Naive thymus-derived CD4-positive, alpha-beta T cell (primary cell): ENCODE data around the gene SOWAHC. TPM values are rescaled to one million over a fixed set of nuclear protein-coding genes. Genes with fewer than 3 reads are reported as not detected.

ENCODE experiments used
- ATAC-seq: fragments of 150-1000 bp; cut with Tn5 transposase; 2 replicates; pipeline ENCODE4 v1.10.0; 2021; ENCODE audit warnings: mild to moderate bottlenecking, moderate library complexity
- CTCF ChIA-PET: fragments of 350-600 bp; sonication (Branson Sonifier 250); formaldehyde crosslinking; loops from one replicate; lab custom pipeline; 2021; ENCODE audit warnings: antibody characterized with exemption; lab: Charles Lee
- POLR2A ChIA-PET: fragments of 350-600 bp; sonication (Branson Sonifier 250); formaldehyde crosslinking; loops from one replicate; lab custom pipeline; 2021; ENCODE audit warnings: antibody characterized with exemption, inconsistent platforms; lab: Charles Lee
- DNase-seq, 9 donors: peaks; one replicate each; pipeline versions ENCODE4 v3.0.0 to v3.0.0-alpha.2; 2020 to 2022; ENCODE audit warnings: mixed read lengths in 1 of 9
- H3K27ac ChIP-seq: one replicate; pipeline ENCODE4 v1.7.0; 2013; ENCODE audit warnings: mild to moderate bottlenecking, low read depth, low read length, moderate library complexity
- H3K27me3 ChIP-seq, 2 donors: one replicate each; pipeline ENCODE4 v1.7.0; 2013; ENCODE audit warnings: low read length in 2 of 2, mild to moderate bottlenecking in 2 of 2, moderate library complexity in 2 of 2; ENCODE audit not compliant: control insufficient read depth in 2 of 2, insufficient read depth in 2 of 2
- H3K36me3 ChIP-seq, 3 experiments: 1 replicate in 2 of 3; 2 replicates in 1 of 3; pipeline ENCODE4 v1.7.0; 2013; ENCODE audit warnings: low read length in 3 of 3, mild to moderate bottlenecking in 3 of 3, moderate library complexity in 1 of 3; ENCODE audit not compliant: insufficient read depth in 3 of 3, control insufficient read depth in 2 of 3
- H3K4me1 ChIP-seq, 2 donors: one replicate each; pipeline ENCODE4 v1.7.0; 2013; ENCODE audit warnings: low read length in 2 of 2, mild to moderate bottlenecking in 2 of 2, moderate library complexity in 1 of 2; ENCODE audit not compliant: control insufficient read depth in 2 of 2, insufficient read depth in 2 of 2
- H3K4me3 ChIP-seq: 2 replicates; pipeline ENCODE4 v1.7.0; 2013; ENCODE audit warnings: mild to moderate bottlenecking, low read length
- H3K9me3 ChIP-seq, 3 experiments: 1 replicate in 2 of 3; 2 replicates in 1 of 3; pipeline ENCODE4 v1.7.0; 2013; ENCODE audit warnings: low read length in 3 of 3; ENCODE audit not compliant: control insufficient read depth in 2 of 3
- H3K27ac Mint-ChIP-seq, 9 donors: one replicate each; pipeline ENCODE4 v1.8.0; 2020 to 2022; ENCODE audit warnings: mixed read lengths in 9 of 9, mild to moderate bottlenecking in 8 of 9, moderate library complexity in 5 of 9, inconsistent platforms in 2 of 9
- H3K27me3 Mint-ChIP-seq, 5 donors: one replicate each; pipeline ENCODE4 v1.8.0; 2021 to 2022; ENCODE audit warnings: mixed read lengths in 5 of 5, mild to moderate bottlenecking in 1 of 5
- H3K36me3 Mint-ChIP-seq, 5 donors: one replicate each; pipeline ENCODE4 v1.8.0; 2020 to 2022; ENCODE audit warnings: mixed read lengths in 5 of 5, mild to moderate bottlenecking in 3 of 5, inconsistent platforms in 1 of 5
- H3K4me1 Mint-ChIP-seq, 7 donors: one replicate each; pipeline ENCODE4 v1.8.0; 2020 to 2022; ENCODE audit warnings: mixed read lengths in 7 of 7, mild to moderate bottlenecking in 3 of 7, inconsistent platforms in 1 of 7
- H3K4me3 Mint-ChIP-seq, 10 donors: one replicate each; pipeline ENCODE4 v1.8.0; 2020 to 2022; ENCODE audit warnings: mild to moderate bottlenecking in 10 of 10, mixed read lengths in 10 of 10, moderate library complexity in 6 of 10, inconsistent platforms in 2 of 10
- H3K9me3 Mint-ChIP-seq, 11 donors: one replicate each; pipeline ENCODE4 v1.8.0; 2020 to 2022; ENCODE audit warnings: mixed read lengths in 11 of 11, mild to moderate bottlenecking in 4 of 11, inconsistent platforms in 1 of 11, moderate library complexity in 1 of 11
- intact Hi-C, 2 donors: fragments of 100-400 bp; cut with micrococcal nuclease; formaldehyde crosslinking; loops; one replicate each; pipeline ENCODE4 v1.15.1; 2023
- polyA plus RNA-seq, 2 donors: library from polyadenylated mRNA; unstranded; fragments of 300-500 nt; fragmentation: Illumina TruSeq; gene quantifications; one replicate each; pipeline ENCODE4 v1.2.3, GENCODE V29; 2021
- total RNA-seq, 6 experiments: library from RNA in 5 of 6; stranded (reverse) in 5 of 6; gene quantifications; 1 replicate in 5 of 6; 2 replicates in 1 of 6; pipeline ENCODE4 v1.2.3 and lab custom pipeline; 2021 to 2026

The SOWAHC gene
- total and polyA plus RNA-seq, 7 experiments from 2014 or later: 0.16 to 1.2 (median 0.89) TPM

DNA sequence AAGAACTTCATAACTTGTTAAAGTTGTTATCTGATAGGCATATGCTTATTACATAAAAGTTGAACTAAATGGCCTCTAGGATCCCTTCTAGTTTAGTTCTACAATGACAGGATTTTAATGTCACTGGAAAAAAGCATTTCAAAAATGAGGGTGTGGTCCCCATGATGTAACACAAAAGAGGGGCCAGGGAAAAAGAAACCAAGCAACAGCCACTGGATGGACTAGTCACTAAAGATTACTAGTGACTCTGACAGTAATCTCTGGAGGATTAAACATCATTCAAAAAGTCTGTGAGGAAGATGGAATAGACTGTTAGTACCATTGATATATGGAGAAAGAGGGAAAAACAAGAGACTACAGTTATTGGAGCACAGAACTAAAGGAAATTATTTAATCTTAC lies 23.0 kb upstream of the SOWAHC start:
- H3K4me3 ChIP-seq: no peak overlapping the region
- no peak for DNase-seq
- Mint-ChIP-seq H3K4me3 (no peak overlapping the region), H3K27ac (no peak overlapping the region), H3K27me3 (peaks cover 0 to 14% (median 0%) of the 10 kb centered on the region in 5 donors), H3K4me1 (peaks cover 0 to 3% (median 0%) of the 10 kb centered on the region in 7 donors), H3K36me3 (no peaks in the 10 kb centered on the region), H3K9me3 (peaks cover 0 to 1% (median 0%) of the 10 kb centered on the region in 11 donors)
- no peak overlapping the region for H3K27ac ChIP-seq
- H3K9me3 ChIP-seq: no peaks in the 10 kb centered on the region
- no peaks in the 10 kb centered on the region for H3K27me3 ChIP-seq
- ATAC-seq: no peak
- no peaks in the 10 kb centered on the region for H3K4me1 ChIP-seq
- H3K36me3 ChIP-seq: no peaks in the 10 kb centered on the region
- ChIA-PET POLR2A (no interaction called here), CTCF (no interaction called here)
- intact Hi-C loops: no loop called here

DNA sequence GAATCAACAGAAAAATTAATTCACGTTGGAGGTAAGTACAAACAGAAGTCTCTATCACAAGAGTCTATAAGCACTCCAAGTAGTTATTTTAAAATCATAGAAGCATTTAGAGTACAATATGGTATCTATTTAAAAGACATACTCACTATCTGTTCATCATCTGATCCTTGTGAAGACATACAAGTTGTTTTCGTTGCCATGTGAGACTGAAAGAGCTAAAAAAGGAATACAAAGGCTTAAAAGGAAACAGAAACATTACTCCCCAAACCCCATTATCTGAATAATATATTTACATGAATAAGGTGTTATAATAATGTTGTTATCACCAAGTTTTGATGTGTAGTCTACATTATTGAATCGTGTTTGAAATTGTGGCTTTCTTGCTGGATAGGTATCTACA lies 21.3 kb upstream of the SOWAHC start:
- H3K4me3 Mint-ChIP-seq: no peak overlapping the region
- no peak for ATAC-seq
- no peak overlapping the region for H3K27ac Mint-ChIP-seq
- H3K4me1 Mint-ChIP-seq: peaks cover 0 to 3% (median 0%) of the 10 kb centered on the region in 7 donors
- H3K27me3 Mint-ChIP-seq: peaks cover 0 to 9% (median 0%) of the 10 kb centered on the region in 5 donors
- H3K36me3 Mint-ChIP-seq: no peaks in the 10 kb centered on the region
- no peaks in the 10 kb centered on the region for H3K9me3 Mint-ChIP-seq
- no peaks in the 10 kb centered on the region for H3K4me1 ChIP-seq
- no peaks in the 10 kb centered on the region for H3K36me3 ChIP-seq
- no peak for DNase-seq
- no peaks in the 10 kb centered on the region for H3K27me3 ChIP-seq
- H3K27ac ChIP-seq: no peak overlapping the region
- no peak overlapping the region for H3K4me3 ChIP-seq
- ChIA-PET POLR2A (no interaction called here), CTCF (no interaction called here)
- H3K9me3 ChIP-seq: no peaks in the 10 kb centered on the region
- intact Hi-C loops: no loop called here

DNA sequence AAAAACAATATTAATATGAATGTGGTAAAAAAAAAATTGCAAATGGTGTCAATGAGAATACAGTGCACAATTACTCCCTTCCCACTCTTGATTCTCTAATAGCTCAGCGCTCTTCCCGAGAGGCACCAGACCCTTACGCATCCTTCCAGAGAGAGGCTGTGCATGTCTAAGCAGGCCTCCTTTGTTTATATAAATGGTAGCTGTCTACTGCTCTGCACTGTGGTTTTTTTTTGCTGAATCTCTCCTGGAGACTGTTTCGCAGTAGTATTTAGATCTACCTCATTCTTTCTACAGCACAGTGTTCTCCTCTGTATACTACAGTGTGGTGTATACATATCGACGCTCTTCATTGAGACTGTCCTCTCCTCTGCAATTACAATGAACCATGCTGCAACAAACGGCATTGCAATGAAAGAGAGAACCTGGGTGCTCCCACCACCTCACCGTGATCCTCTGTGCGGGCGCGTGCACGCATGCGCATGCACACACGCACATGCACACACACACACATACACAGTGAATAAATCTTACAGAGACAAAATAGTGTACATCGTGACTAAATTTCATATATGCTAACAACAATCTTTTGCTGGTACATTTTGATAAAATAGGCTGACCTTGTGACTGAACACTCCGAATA lies 19.8 kb upstream of the SOWAHC start:
- no peaks in the 10 kb centered on the region for H3K9me3 Mint-ChIP-seq
- peaks cover 0 to 3% (median 0%) of the 10 kb centered on the region in 7 donors for H3K4me1 Mint-ChIP-seq
- Histone ChIP-seq H3K9me3 (no peaks in the 10 kb centered on the region), H3K27me3 (no peaks in the 10 kb centered on the region), H3K4me3 (no peak overlapping the region), H3K27ac (no peak overlapping the region), H3K36me3 (no peaks in the 10 kb centered on the region), H3K4me1 (no peaks in the 10 kb centered on the region)
- no peaks in the 10 kb centered on the region for H3K36me3 Mint-ChIP-seq
- peaks cover 0 to 9% (median 0%) of the 10 kb centered on the region in 5 donors for H3K27me3 Mint-ChIP-seq
- POLR2A ChIA-PET: no interaction called here
- no peak for DNase-seq
- no peak overlapping the region for H3K4me3 Mint-ChIP-seq
- intact Hi-C loops: no loop called here
- no peak for ATAC-seq
- CTCF ChIA-PET: no interaction called here
- H3K27ac Mint-ChIP-seq: no peak overlapping the region

DNA sequence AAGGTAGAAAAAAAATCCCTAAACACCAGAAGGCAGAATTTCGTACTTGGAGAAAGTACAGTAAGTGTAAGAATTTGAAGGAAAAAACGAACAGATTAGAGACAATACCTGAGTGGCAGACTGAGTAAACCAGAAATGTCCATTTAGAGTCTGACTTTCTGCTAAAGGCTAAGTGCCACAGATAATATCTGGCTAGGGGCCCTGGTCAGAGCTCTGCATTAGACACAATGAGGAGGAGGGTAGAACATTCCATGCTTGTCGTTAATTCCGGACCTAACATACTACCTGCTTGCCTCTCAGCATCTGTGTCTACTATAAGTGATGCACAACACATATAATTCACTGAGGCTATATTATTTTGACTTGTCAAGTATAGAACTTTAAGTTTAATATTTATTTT lies 18.5 kb upstream of the SOWAHC start:
- no peak overlapping the region for H3K4me3 Mint-ChIP-seq
- peaks cover 0 to 1% (median 0%) of the 10 kb centered on the region in 7 donors for H3K4me1 Mint-ChIP-seq
- H3K9me3 ChIP-seq: no peaks in the 10 kb centered on the region
- no peak overlapping the region for H3K4me3 ChIP-seq
- peaks cover 5 to 17% (median 9%) of the 10 kb centered on the region in 5 donors for H3K27me3 Mint-ChIP-seq
- no peak overlapping the region for H3K27ac ChIP-seq
- ChIA-PET CTCF (no interaction called here), POLR2A (no interaction called here)
- H3K27ac Mint-ChIP-seq: no peak overlapping the region
- intact Hi-C loops: no loop called here
- no peaks in the 10 kb centered on the region for H3K9me3 Mint-ChIP-seq
- H3K36me3 ChIP-seq: no peaks in the 10 kb centered on the region
- no peak for ATAC-seq
- H3K4me1 ChIP-seq: no peaks in the 10 kb centered on the region
- DNase-seq: no peak
- H3K36me3 Mint-ChIP-seq: no peaks in the 10 kb centered on the region
- H3K27me3 ChIP-seq: no peaks in the 10 kb centered on the region

GRCh38 chr2:109597283-109597682 lies 16.9 kb upstream of the SOWAHC start:
- ATAC-seq (no peak), DNase-seq (no peak)
- Mint-ChIP-seq H3K9me3 (no peaks in the 10 kb centered on the region), H3K4me1 (no peaks in the 10 kb centered on the region), H3K27me3 (peaks cover 11 to 28% (median 21%) of the 10 kb centered on the region in 5 donors), H3K4me3 (no peak overlapping the region), H3K36me3 (no peaks in the 10 kb centered on the region), H3K27ac (no peak overlapping the region)
- Histone ChIP-seq H3K9me3 (no peaks in the 10 kb centered on the region), H3K4me1 (no peaks in the 10 kb centered on the region), H3K36me3 (no peaks in the 10 kb centered on the region), H3K27me3 (no peaks in the 10 kb centered on the region), H3K27ac (no peak overlapping the region), H3K4me3 (no peak overlapping the region)
- POLR2A ChIA-PET: no interaction called here
- intact Hi-C loops: no loop called here
- CTCF ChIA-PET: no interaction called here

DNA sequence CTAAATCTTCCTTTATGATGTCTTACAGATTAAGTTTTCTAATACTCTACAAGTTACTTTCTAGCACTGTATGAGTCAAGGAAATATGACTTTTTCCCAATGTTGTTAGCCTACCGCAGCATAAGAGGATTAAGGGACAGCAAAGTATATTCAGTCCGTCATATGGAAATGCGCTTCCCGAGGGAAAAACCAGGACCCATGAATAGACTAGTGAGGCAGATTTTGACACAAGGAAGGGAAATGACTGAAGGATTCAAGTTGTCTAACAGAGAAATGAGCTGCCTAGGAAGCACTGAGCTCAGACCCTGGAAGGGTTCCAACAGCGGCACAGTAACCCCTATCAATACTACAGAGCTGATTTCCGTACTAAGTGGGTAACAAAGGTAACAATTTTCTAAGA lies 12.4 kb upstream of the SOWAHC start:
- DNase-seq: no peak
- ATAC-seq: no peak
- H3K27ac Mint-ChIP-seq: no peak overlapping the region
- H3K27ac ChIP-seq: no peak overlapping the region
- POLR2A ChIA-PET: no interaction called here
- H3K27me3 ChIP-seq: no peaks in the 10 kb centered on the region
- H3K4me3 Mint-ChIP-seq: no peak overlapping the region
- no peaks in the 10 kb centered on the region for H3K9me3 ChIP-seq
- CTCF ChIA-PET: no interaction called here
- H3K36me3 Mint-ChIP-seq: no peaks in the 10 kb centered on the region
- peaks cover 0 to 2% (median 0%) of the 10 kb centered on the region in 7 donors for H3K4me1 Mint-ChIP-seq
- intact Hi-C loops: no loop called here
- H3K36me3 ChIP-seq: no peaks in the 10 kb centered on the region
- H3K9me3 Mint-ChIP-seq: peaks cover 0 to 2% (median 0%) of the 10 kb centered on the region in 11 donors
- H3K4me1 ChIP-seq: no peaks in the 10 kb centered on the region
- peaks cover 23 to 50% (median 38%) of the 10 kb centered on the region in 5 donors for H3K27me3 Mint-ChIP-seq
- H3K4me3 ChIP-seq: no peak overlapping the region

- ChIA-PET POLR2A (no interaction called here), CTCF (no interaction called here)
- Histone ChIP-seq H3K27me3 (no peaks in the 10 kb centered on the region), H3K4me3 (no peak overlapping the region), H3K9me3 (no peaks in the 10 kb centered on the region), H3K4me1 (no peaks in the 10 kb centered on the region), H3K27ac (no peak overlapping the region), H3K36me3 (no peaks in the 10 kb centered on the region)
- no peaks in the 10 kb centered on the region for H3K36me3 Mint-ChIP-seq
- no peak for ATAC-seq
- H3K4me1 Mint-ChIP-seq: peaks cover 0 to 2% (median 0%) of the 10 kb centered on the region in 7 donors
- intact Hi-C loops: no loop called here
- DNase-seq: no peak
- H3K9me3 Mint-ChIP-seq: peaks cover 0 to 2% (median 0%) of the 10 kb centered on the region in 11 donors
- peaks cover 30 to 53% (median 41%) of the 10 kb centered on the region in 5 donors for H3K27me3 Mint-ChIP-seq
- no peak overlapping the region for H3K4me3 Mint-ChIP-seq
- H3K27ac Mint-ChIP-seq: no peak overlapping the region
These were observed 11.5 kb upstream of the SOWAHC start for GRCh38 chr2:109602617-109603188.
